CD14-positive monocyte (primary cell): ENCODE data around the gene BRCA2. TPM values are rescaled to one million over a fixed set of nuclear protein-coding genes. Genes with fewer than 3 reads are reported as not detected.

Experiments used
- DNase-seq, 3 donors: peaks; one replicate each; pipeline ENCODE4 v3.0.0-alpha.2; 2011 to 2022
- H2AFZ ChIP-seq: 2 replicates; pipeline ENCODE4 v1.6.0; 2012; ENCODE audit warnings: mild to moderate bottlenecking, low read depth, low read length, inconsistent platforms; ENCODE audit not compliant: insufficient read depth, poor library complexity, severe bottlenecking
- H3K27ac ChIP-seq, 2 donors: 1 replicate in 1 of 2; 2 replicates in 1 of 2; pipeline ENCODE4 v1.5.1; 2012 to 2013; ENCODE audit warnings: low read length in 2 of 2, control low read depth in 1 of 2, inconsistent platforms in 1 of 2, low read depth in 1 of 2, mild to moderate bottlenecking in 1 of 2
- H3K27me3 ChIP-seq, 2 donors: one replicate each; pipeline versions ENCODE4 v1.6.0 to v1.6.1; 2011 to 2013; ENCODE audit warnings: low read length in 2 of 2; ENCODE audit not compliant: control insufficient read depth in 2 of 2, insufficient read depth in 2 of 2
- H3K36me3 ChIP-seq, 2 donors: replicated peaks in 1 of 2; 1 replicate in 1 of 2; 2 replicates in 1 of 2; pipeline versions ENCODE4 v1.5.1 to v1.6.1; 2012 to 2013; ENCODE audit warnings: low read length in 2 of 2, control low read depth in 1 of 2, inconsistent platforms in 1 of 2, mild to moderate bottlenecking in 1 of 2; ENCODE audit not compliant: insufficient read depth in 2 of 2, control insufficient read depth in 1 of 2
- H3K4me1 ChIP-seq, 2 donors: 1 replicate in 1 of 2; 2 replicates in 1 of 2; pipeline versions ENCODE4 v1.5.1 to v1.6.1; 2012 to 2013; ENCODE audit warnings: low read length in 2 of 2, control low read depth in 1 of 2, inconsistent platforms in 1 of 2, mild to moderate bottlenecking in 1 of 2, moderate library complexity in 1 of 2; ENCODE audit not compliant: insufficient read depth in 2 of 2, control insufficient read depth in 1 of 2
- H3K4me2 ChIP-seq: replicated peaks from 2 replicates; pipeline ENCODE3; 2012; ENCODE audit warnings: low read length, moderate library complexity, mild to moderate bottlenecking; ENCODE audit not compliant: poor library complexity, severe bottlenecking; ENCODE audit errors: extremely low read depth
- H3K4me3 ChIP-seq, 3 experiments: fragments of 200-600 bp in 1 of 3; sonication (generic) in 1 of 3; replicated peaks in 1 of 3; 1 replicate in 2 of 3; 2 replicates in 1 of 3; pipeline ENCODE4 v1.5.1; 2011 to 2013; ENCODE audit warnings: low read length in 3 of 3, mild to moderate bottlenecking in 3 of 3, control low read depth in 2 of 3, low read depth in 2 of 3, inconsistent platforms in 1 of 3, moderate library complexity in 1 of 3
- H3K79me2 ChIP-seq: 2 replicates; pipeline ENCODE4 v1.6.0; 2012; ENCODE audit warnings: mild to moderate bottlenecking, control low read depth, inconsistent platforms, low read length, moderate library complexity; ENCODE audit not compliant: insufficient read depth
- H3K9ac ChIP-seq: 2 replicates; pipeline ENCODE4 v1.6.0; 2017; ENCODE audit warnings: low read length, mild to moderate bottlenecking; ENCODE audit not compliant: insufficient read depth, poor library complexity, severe bottlenecking
- H3K9me3 ChIP-seq, 2 donors: replicated peaks in 1 of 2; 1 replicate in 1 of 2; 2 replicates in 1 of 2; pipeline versions ENCODE4 v1.5.1 to v1.6.1; 2012 to 2013; ENCODE audit warnings: low read length in 2 of 2, control low read depth in 1 of 2; ENCODE audit not compliant: control insufficient read depth in 1 of 2, insufficient read depth in 1 of 2
- H4K20me1 ChIP-seq: 2 replicates; pipeline ENCODE4 v1.6.0; 2012; ENCODE audit warnings: mild to moderate bottlenecking, low read length, control low read depth, moderate library complexity; ENCODE audit not compliant: insufficient read depth
- H3K27ac Mint-ChIP-seq, 7 donors: one replicate each; pipeline ENCODE4 v1.8.0; 2020; ENCODE audit warnings: mild to moderate bottlenecking in 7 of 7, mixed read lengths in 7 of 7, moderate library complexity in 6 of 7, inconsistent platforms in 2 of 7
- H3K27me3 Mint-ChIP-seq, 3 donors: one replicate each; pipeline ENCODE4 v1.8.0; 2021 to 2022; ENCODE audit warnings: low read depth in 3 of 3, mild to moderate bottlenecking in 3 of 3, mixed read lengths in 3 of 3, moderate library complexity in 3 of 3, inconsistent platforms in 1 of 3
- H3K36me3 Mint-ChIP-seq, 2 donors: one replicate each; pipeline ENCODE4 v1.8.0; 2020; ENCODE audit warnings: mixed read lengths in 2 of 2, inconsistent platforms in 1 of 2, mild to moderate bottlenecking in 1 of 2
- H3K4me1 Mint-ChIP-seq: one replicate; pipeline ENCODE4 v1.8.0; 2020; ENCODE audit warnings: mild to moderate bottlenecking, mixed read lengths
- H3K4me3 Mint-ChIP-seq, 2 donors: one replicate each; pipeline ENCODE4 v1.8.0; 2020; ENCODE audit warnings: mild to moderate bottlenecking in 2 of 2, mixed read lengths in 2 of 2, moderate library complexity in 1 of 2
- H3K9me3 Mint-ChIP-seq, 7 donors: one replicate each; pipeline ENCODE4 v1.8.0; 2020 to 2022; ENCODE audit warnings: mixed read lengths in 7 of 7, mild to moderate bottlenecking in 6 of 7, moderate library complexity in 6 of 7, inconsistent platforms in 2 of 7
- CTCF ChIP-seq: fragments of 200-600 bp; IDR thresholded peaks from one replicate; pipeline ENCODE4 v1.8.0; 2022; ENCODE audit warnings: antibody characterized with exemption, mild to moderate bottlenecking
- WGBS: methylation state at CpG from one replicate; pipeline ENCODE4 v1.1.5; 2013; ENCODE audit warnings: missing lambda C conversion rate; ENCODE audit not compliant: insufficient coverage; 5-methylcytosine and 5-hydroxymethylcytosine counted together
- intact Hi-C, 2 donors: fragments of 100-400 bp; cut with micrococcal nuclease; formaldehyde crosslinking; loops; one replicate each; pipeline versions ENCODE4 v1.15.0 to v1.15.1; 2023
- polyA plus RNA-seq, 3 donors: library from polyadenylated mRNA; depleted of rRNA in 1 of 3; unstranded in 2 of 3; stranded (reverse) in 1 of 3; fragments of 300-500 nt in 2 of 3; fragments of >200 nt in 1 of 3; fragmentation: Illumina TruSeq in 2 of 3; gene quantifications; 1 replicate in 2 of 3; 2 replicates in 1 of 3; pipeline ENCODE4 v1.2.3, GENCODE V29; 2012 to 2021

Gene BRCA2
- polyA plus RNA-seq, 3 donors, result 0.32 to 0.36 (median 0.36) TPM

- Histone ChIP-seq H3K4me1 (no peaks in the 10 kb centered on the region), H3K9me3 (no peaks in the 10 kb centered on the region), H3K4me2 (no peak overlapping the region), H3K27me3 (no peaks in the 10 kb centered on the region), H3K4me3 (no peak overlapping the region), H3K27ac (no peak overlapping the region), H3K79me2 (no peaks in the 10 kb centered on the region), H4K20me1 (no peaks in the 10 kb centered on the region), H3K9ac (no peak overlapping the region), H2AFZ (no peak overlapping the region), H3K36me3 (peaks cover 5 to 25% of the 10 kb centered on the region in 2 donors)
- Mint-ChIP-seq H3K9me3 (no peaks in the 10 kb centered on the region), H3K4me3 (no peak overlapping the region), H3K27me3 (peaks cover 0 to 3% (median 0%) of the 10 kb centered on the region in 3 donors), H3K4me1 (peaks cover 2% of the 10 kb centered on the region), H3K36me3 (peaks cover 26 to 28% of the 10 kb centered on the region in 2 donors), H3K27ac (no peak overlapping the region)
- DNase-seq, result no peak
- WGBS, result no CpG with 5 or more reads among the region's 1 CpG
- intact Hi-C loops, result no loop called here
- no peak for TF ChIP-seq CTCF
Measured at GRCh38 chr13:32300920-32301319, 14.4 kb upstream of the BRCA2 start.

- Histone ChIP-seq H4K20me1 (no peaks in the 10 kb centered on the region), H3K79me2 (no peaks in the 10 kb centered on the region), H3K4me3 (no peak overlapping the region), H3K27ac (no peak overlapping the region), H3K4me2 (no peak overlapping the region), H2AFZ (no peak overlapping the region), H3K36me3 (peaks cover 0 to 13% of the 10 kb centered on the region in 2 donors), H3K27me3 (no peaks in the 10 kb centered on the region), H3K9ac (no peak overlapping the region), H3K4me1 (no peaks in the 10 kb centered on the region), H3K9me3 (no peaks in the 10 kb centered on the region)
- no peak for DNase-seq
- WGBS, result 80% methylated on average over 1 of the region's 2 CpGs
- Mint-ChIP-seq H3K4me1 (peaks cover 2% of the 10 kb centered on the region), H3K9me3 (no peaks in the 10 kb centered on the region), H3K36me3 (peaks cover 15 to 19% of the 10 kb centered on the region in 2 donors), H3K27me3 (peaks cover 0 to 3% (median 0%) of the 10 kb centered on the region in 3 donors), H3K27ac (no peak overlapping the region), H3K4me3 (no peak overlapping the region)
- intact Hi-C loops, result no loop called here
- TF ChIP-seq CTCF, result no peak
Measured at GRCh38 chr13:32302461-32302860, 12.8 kb upstream of the BRCA2 start.
